AG04450 (cell line): Measurements from ENCODE around the gene SDHA. TPM values are rescaled to one million over a fixed set of nuclear protein-coding genes. Genes with fewer than 3 reads are reported as not detected.
"Not testable (repeated sequence)": the region's sequence is repeated elsewhere in the genome, so short reads cannot be mapped to it uniquely, and the experiment has no call there.

Source experiments
- CTCF ChIA-PET: fragments of 300-600, 350-600 bp; formaldehyde crosslinking; extraction: SDS; loops from one replicate; lab custom pipeline; 2022; ENCODE audit warnings: antibody characterized with exemption, inconsistent platforms; lab: Charles Lee
- POLR2A ChIA-PET: fragments of 350-600 bp; formaldehyde crosslinking; extraction: SDS; loops from one replicate; lab custom pipeline; 2021; ENCODE audit warnings: antibody characterized with exemption, inconsistent platforms; lab: Yijun Ruan, JAX
- DNase-seq: peaks from one replicate; pipeline ENCODE4 v3.0.0-alpha.2; 2011; ENCODE audit warnings: low read depth, low spot score
- H3K27ac ChIP-seq: one replicate; pipeline ENCODE4 v1.5.1; 2012; ENCODE audit warnings: low read depth, low read length, control low read depth
- H3K27me3 ChIP-seq: one replicate; pipeline ENCODE4 v1.6.0; 2012; ENCODE audit warnings: low read length; ENCODE audit not compliant: control insufficient read depth, insufficient read depth
- H3K4me3 ChIP-seq: 2 replicates; pipeline ENCODE4 v1.5.1; 2011; ENCODE audit warnings: mild to moderate bottlenecking, low read depth, low read length, control low read depth
- H3K9me3 ChIP-seq: 2 replicates; pipeline ENCODE4 v1.5.1; 2012; ENCODE audit warnings: low read length; ENCODE audit not compliant: control insufficient read depth, insufficient read depth
- CTCF ChIP-seq: IDR thresholded peaks from 2 replicates; pipeline ENCODE4 v1.5.1; 2011; ENCODE audit warnings: low read depth, low read length, control low read depth, inconsistent platforms
- polyA plus RNA-seq: library from polyadenylated mRNA; depleted of rRNA; stranded (reverse); fragments of >200 nt; gene quantifications from 2 replicates; pipeline ENCODE4 v1.2.3, GENCODE V29; 2011

The SDHA gene
- polyA plus RNA-seq, 1 experiment: 116 TPM

- POLR2A ChIA-PET: interaction anchor here (0.6 to 1.3 kb wide), 3 partner anchors 10 to 126 kb away, joined by 3 to 4 read pairs (median 3); no protein-coding TSS in a partner anchor
- H3K4me3 ChIP-seq, CTCF ChIA-PET, DNase-seq, H3K27me3 ChIP-seq, H3K9me3 ChIP-seq, H3K27ac ChIP-seq: not testable (repeated sequence)
Measured at GRCh38 chr5:297448-297847, 79.3 kb downstream of the SDHA start.

- H3K27ac ChIP-seq, H3K4me3 ChIP-seq, CTCF ChIA-PET, POLR2A ChIA-PET, H3K9me3 ChIP-seq, H3K27me3 ChIP-seq, DNase-seq: not testable (repeated sequence)
Measured at GRCh38 chr5:297991-298736, 80.0 kb downstream of the SDHA start.

GRCh38 chr5:298737-299125 is 80.6 kb downstream of the SDHA start:
- Histone ChIP-seq H3K27ac (no peak overlapping the region), H3K27me3 (no peaks in the 10 kb centered on the region), H3K9me3 (no peaks in the 10 kb centered on the region), H3K4me3 (no peak overlapping the region)
- DNase-seq: no peak
- CTCF ChIA-PET: no interaction called here
- POLR2A ChIA-PET: no interaction called here
- TF ChIP-seq CTCF: no peak

- H3K9me3 ChIP-seq, H3K4me3 ChIP-seq, DNase-seq, H3K27ac ChIP-seq, CTCF ChIA-PET, POLR2A ChIA-PET, H3K27me3 ChIP-seq: not testable (repeated sequence)
Measured at GRCh38 chr5:299921-300320, 81.8 kb downstream of the SDHA start.

- H3K9me3 ChIP-seq, DNase-seq, POLR2A ChIA-PET, H3K27ac ChIP-seq, H3K27me3 ChIP-seq, CTCF ChIA-PET, H3K4me3 ChIP-seq: not testable (repeated sequence)
Measured at GRCh38 chr5:300691-301435, 82.7 kb downstream of the SDHA start.

- POLR2A ChIA-PET: not testable (repeated sequence)
Measured at GRCh38 chr5:302416-302815, 84.3 kb downstream of the SDHA start.

GRCh38 chr5:302966-303365 is 84.8 kb downstream of the SDHA start:
- Histone ChIP-seq H3K27ac (no peak overlapping the region), H3K27me3 (no peaks in the 10 kb centered on the region), H3K9me3 (no peaks in the 10 kb centered on the region), H3K4me3 (no peak overlapping the region)
- no peak for TF ChIP-seq CTCF
- ChIA-PET POLR2A (no interaction called here), CTCF (no interaction called here)
- DNase-seq: no peak

More at GRCh38 chr5:302416-302815, 84.3 kb downstream of the SDHA start:
- DNase-seq, H3K27ac ChIP-seq, CTCF ChIA-PET, H3K4me3 ChIP-seq, H3K9me3 ChIP-seq, H3K27me3 ChIP-seq: not testable (repeated sequence)

GRCh38 chr5:303741-304140 is 85.6 kb downstream of the SDHA start:
- H3K4me3 ChIP-seq, CTCF ChIA-PET, DNase-seq, H3K27ac ChIP-seq, H3K9me3 ChIP-seq, POLR2A ChIA-PET, H3K27me3 ChIP-seq: not testable (repeated sequence)
